SK-N-SH (cell line): ENCODE data around the gene SLC24A3. TPM values are rescaled to one million over a fixed set of nuclear protein-coding genes. Genes with fewer than 3 reads are reported as not detected.

Source experiments
- CTCF ChIA-PET: fragments of 300-600, 350-600 bp; formaldehyde crosslinking; extraction: SDS; loops from one replicate; lab custom pipeline; 2021; lab: Yijun Ruan, JAX
- POLR2A ChIA-PET: fragments of 350-600 bp; sonication (Branson Sonifier 250); formaldehyde crosslinking; extraction: SDS; loops from one replicate; lab custom pipeline; 2020; ENCODE audit warnings: antibody characterized with exemption, inconsistent platforms; lab: Yijun Ruan, JAX
- DNase-seq: peaks from one replicate; pipeline ENCODE4 v3.0.0; 2012
- H2AFZ ChIP-seq: fragments of 200-600 bp; sonication (generic); 2 replicates; pipeline ENCODE4 v1.8.1; 2016; ENCODE audit warnings: antibody characterized with exemption, mild to moderate bottlenecking, low read depth
- H3F3A ChIP-seq: fragments of 200-600 bp; sonication (generic); replicated peaks from 2 replicates; pipeline ENCODE3; 2016; ENCODE audit warnings: antibody characterized with exemption, mild to moderate bottlenecking; ENCODE audit not compliant: insufficient read depth
- H3K27ac ChIP-seq, 2 experiments: fragments of 200-500 bp in 1 of 2; fragments of 200-600 bp in 1 of 2; sonication (Bioruptor generic) in 1 of 2; sonication (generic), shearing (Covaris generic) in 1 of 2; 2 replicates each; pipeline versions ENCODE4 v1.5.1 to v1.6.1; 2014 to 2016; ENCODE audit warnings: low read depth in 2 of 2, inconsistent platforms in 1 of 2, low read length in 1 of 2, mild to moderate bottlenecking in 1 of 2, mixed read lengths in 1 of 2
- H3K27me3 ChIP-seq: fragments of 200-600 bp; sonication (generic), shearing (Covaris generic); 2 replicates; pipeline ENCODE4 v1.6.1; 2016; ENCODE audit warnings: mixed run types; ENCODE audit not compliant: insufficient read depth
- H3K36me3 ChIP-seq, 2 experiments: fragments of 200-500 bp in 1 of 2; fragments of 200-600 bp in 1 of 2; sonication (Bioruptor generic) in 1 of 2; sonication (generic) in 1 of 2; replicated peaks in 1 of 2; 2 replicates each; pipeline versions ENCODE3 to v1.5.1; 2014 to 2016; ENCODE audit warnings: low read length in 1 of 2, mild to moderate bottlenecking in 1 of 2; ENCODE audit not compliant: insufficient read depth in 2 of 2, control insufficient read depth in 1 of 2
- H3K4me1 ChIP-seq, 2 experiments: fragments of 200-500 bp in 1 of 2; fragments of 200-600 bp in 1 of 2; sonication (Bioruptor generic) in 1 of 2; sonication (generic), shearing (Covaris generic) in 1 of 2; 2 replicates each; pipeline versions ENCODE4 v1.5.1 to v1.6.1; 2014 to 2016; ENCODE audit warnings: low read depth in 1 of 2, low read length in 1 of 2, mixed run types in 1 of 2; ENCODE audit not compliant: insufficient read depth in 2 of 2, control insufficient read depth in 1 of 2
- H3K4me2 ChIP-seq: fragments of 200-600 bp; sonication (generic), shearing (Covaris generic); 2 replicates; pipeline ENCODE4 v1.6.1; 2017; ENCODE audit warnings: mixed run types
- H3K4me3 ChIP-seq, 2 experiments: fragments of 200-500 bp in 1 of 2; fragments of 200-600 bp in 1 of 2; sonication (Bioruptor generic) in 1 of 2; sonication (generic), shearing (Covaris generic) in 1 of 2; 2 replicates each; pipeline versions ENCODE4 v1.5.1 to v1.8.1; 2014 to 2016; ENCODE audit warnings: low read depth in 2 of 2, inconsistent platforms in 1 of 2, low read length in 1 of 2, mild to moderate bottlenecking in 1 of 2, mixed read lengths in 1 of 2, moderate library complexity in 1 of 2
- H3K79me2 ChIP-seq: fragments of 200-600 bp; sonication (generic); 2 replicates; pipeline ENCODE4 v1.8.1; 2017; ENCODE audit warnings: mild to moderate bottlenecking; ENCODE audit not compliant: insufficient read depth
- H3K9ac ChIP-seq: fragments of 200-600 bp; sonication (generic); 2 replicates; pipeline ENCODE4 v1.6.1; 2017; ENCODE audit warnings: mixed run types
- H3K9me2 ChIP-seq: fragments of 200-600 bp; sonication (generic); 2 replicates; pipeline ENCODE4 v1.6.1; 2017; ENCODE audit warnings: mixed run types
- H3K9me3 ChIP-seq: fragments of 200-600 bp; sonication (generic); 2 replicates; pipeline ENCODE4 v1.6.1; 2017; ENCODE audit warnings: mixed run types, mild to moderate bottlenecking, moderate library complexity
- H4K20me1 ChIP-seq: fragments of 200-600 bp; sonication (generic); 2 replicates; pipeline ENCODE4 v1.6.1; 2017; ENCODE audit warnings: mild to moderate bottlenecking, mixed run types; ENCODE audit not compliant: insufficient read depth
- CTCF ChIP-seq: fragments of 200-600 bp; sonication (generic); IDR thresholded peaks from 2 replicates; pipeline ENCODE4 v1.6.1; 2017; ENCODE audit warnings: antibody characterized with exemption, mild to moderate bottlenecking, moderate library complexity
- ELF1 ChIP-seq: IDR thresholded peaks from 2 replicates; pipeline ENCODE4 v1.4.0; 2012
- FOSL2 ChIP-seq: IDR thresholded peaks from 2 replicates; pipeline ENCODE4 v1.4.0; 2012; ENCODE audit warnings: low read depth, mild to moderate bottlenecking, moderate library complexity, borderline replicate concordance
- FOXJ3 ChIP-seq: sonication (generic); formaldehyde crosslinking; IDR thresholded peaks from 2 replicates; pipeline ENCODE4 v1.5.1; 2020; ENCODE audit warnings: mild to moderate bottlenecking, missing genetic modification reagents
- GABPA ChIP-seq: IDR thresholded peaks from 2 replicates; pipeline ENCODE4 v1.4.0; 2012; ENCODE audit warnings: low read depth, mild to moderate bottlenecking
- MEF2A ChIP-seq: IDR thresholded peaks from 2 replicates; pipeline ENCODE4 v1.4.0; 2012; ENCODE audit warnings: low read depth, borderline replicate concordance
- MXI1 ChIP-seq: IDR thresholded peaks from 2 replicates; pipeline ENCODE4 v1.6.1; 2012; ENCODE audit warnings: mild to moderate bottlenecking, low read depth, low read length, improper control_type of control experiment
- PBX3 ChIP-seq: IDR thresholded peaks from 2 replicates; pipeline ENCODE4; 2012
- POLR2AphosphoS5 ChIP-seq: IDR thresholded peaks from 2 replicates; pipeline ENCODE4 v1.6.1; 2012; ENCODE audit warnings: low read depth, low read length
- RXRA ChIP-seq: IDR thresholded peaks from 2 replicates; pipeline ENCODE4 v1.4.0; 2012; ENCODE audit warnings: low read depth, mild to moderate bottlenecking, borderline replicate concordance
- SIN3A ChIP-seq: IDR thresholded peaks from 2 replicates; pipeline ENCODE4 v1.6.1; 2012; ENCODE audit warnings: low read depth, mild to moderate bottlenecking, low read length, moderate library complexity, borderline replicate concordance
- SMC3 ChIP-seq: IDR thresholded peaks from 2 replicates; pipeline ENCODE4 v1.6.1; 2012; ENCODE audit warnings: low read depth, low read length, improper control_type of control experiment
- TCF12 ChIP-seq: IDR thresholded peaks from 2 replicates; pipeline ENCODE4 v1.4.0; 2012
- TEAD4 ChIP-seq: IDR thresholded peaks from 2 replicates; pipeline ENCODE4 v1.4.0; 2012; ENCODE audit warnings: mild to moderate bottlenecking, borderline replicate concordance; ENCODE audit not compliant: insufficient read depth
- USF1 ChIP-seq: IDR thresholded peaks from 2 replicates; pipeline ENCODE4 v1.4.0; 2012; ENCODE audit warnings: low read depth, borderline replicate concordance
- YY1 ChIP-seq: IDR thresholded peaks from 2 replicates; pipeline ENCODE4 v1.4.0; 2012; ENCODE audit warnings: low read depth, mild to moderate bottlenecking
- WGBS: methylation state at CpG from one replicate; pipeline ENCODE4 v1.1.6; 2017; ENCODE audit warnings: low lambda C conversion rate; 5-methylcytosine and 5-hydroxymethylcytosine counted together
- polyA plus RNA-seq, 3 experiments: library from polyadenylated mRNA; depleted of rRNA; stranded (reverse); fragments of >200 nt; gene quantifications; 2 replicates each; pipeline ENCODE4 v1.2.3, GENCODE V29; 2012
- TF ChIP-seq, protein P1 (sequence below): IDR thresholded peaks from 2 replicates; pipeline ENCODE4 v1.4.0; 2012; ENCODE audit warnings: low read depth
- TF ChIP-seq, protein P2 (sequence below): IDR thresholded peaks from 2 replicates; pipeline ENCODE4 v1.4.0; 2012; ENCODE audit warnings: low read depth, borderline replicate concordance
- TF ChIP-seq, protein P3 (sequence below): IDR thresholded peaks from 2 replicates; pipeline ENCODE4 v1.6.1; 2012; ENCODE audit warnings: mild to moderate bottlenecking, low read depth, low read length, moderate library complexity

SLC24A3 gene
- polyA plus RNA-seq, 1 of the 3 experiments (the other 2 are of a cell fraction) = not detected

DNA sequence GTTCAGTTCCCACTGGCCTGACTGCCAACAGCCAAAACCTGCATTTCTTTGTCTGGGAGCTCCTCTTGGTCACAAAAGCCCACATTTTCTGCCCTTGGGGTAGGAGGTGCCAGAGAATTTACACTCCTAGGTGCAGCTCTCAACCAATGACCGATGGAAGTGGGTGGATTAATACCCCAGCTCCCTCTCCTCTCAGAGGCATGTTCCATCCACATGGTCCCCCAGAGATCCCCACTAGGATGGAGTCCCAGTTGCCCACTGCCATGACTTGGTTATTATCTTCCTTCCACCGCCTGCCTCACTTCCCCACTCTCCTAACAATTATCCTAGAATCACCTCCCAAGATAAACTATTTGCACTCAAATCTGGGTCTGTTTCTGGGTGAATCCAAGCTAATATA, 434.5 kb downstream of the SLC24A3 start:
- no peak for DNase-seq
- Histone ChIP-seq H4K20me1 (no peaks in the 10 kb centered on the region), H3K9me3 (peaks cover 3% of the 10 kb centered on the region; the same call in 1 of the 2 replicates), H3K36me3 (no peaks in the 10 kb centered on the region), H2AFZ (no peak overlapping the region), H3K9ac (no peak overlapping the region), H3K27me3 (peaks cover 23% of the 10 kb centered on the region; the same call in 1 of the 2 replicates), H3K9me2 (no peaks in the 10 kb centered on the region), H3F3A (no peaks in the 10 kb centered on the region), H3K27ac (no peak overlapping the region), H3K4me1 (peaks cover 0 to 2% of the 10 kb centered on the region in 2 experiments; a peak in 1 of 4 replicates), H3K4me2 (no peak overlapping the region), H3K79me2 (no peaks in the 10 kb centered on the region), H3K4me3 (no peak overlapping the region)
- 0% methylated on average over 2 of the region's 2 CpGs for WGBS
- CTCF ChIA-PET = interaction anchor here (0.6 to 2.4 kb wide), 5 partner anchors 13 to 1576 kb away, joined by 3 to 7 read pairs (median 4); no protein-coding TSS in a partner anchor
- TF ChIP-seq SMC3 = no peak
- TF ChIP-seq USF1 = no peak
- no peak for TF ChIP-seq FOXJ3 (CRISPR knock-in tag)
- TF ChIP-seq, protein P1, sequence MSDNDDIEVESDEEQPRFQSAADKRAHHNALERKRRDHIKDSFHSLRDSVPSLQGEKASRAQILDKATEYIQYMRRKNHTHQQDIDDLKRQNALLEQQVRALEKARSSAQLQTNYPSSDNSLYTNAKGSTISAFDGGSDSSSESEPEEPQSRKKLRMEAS = no peak
- no peak for TF ChIP-seq TCF12
- no peak for TF ChIP-seq MEF2A
- TF ChIP-seq PBX3 = no peak
- TF ChIP-seq, protein P2, sequence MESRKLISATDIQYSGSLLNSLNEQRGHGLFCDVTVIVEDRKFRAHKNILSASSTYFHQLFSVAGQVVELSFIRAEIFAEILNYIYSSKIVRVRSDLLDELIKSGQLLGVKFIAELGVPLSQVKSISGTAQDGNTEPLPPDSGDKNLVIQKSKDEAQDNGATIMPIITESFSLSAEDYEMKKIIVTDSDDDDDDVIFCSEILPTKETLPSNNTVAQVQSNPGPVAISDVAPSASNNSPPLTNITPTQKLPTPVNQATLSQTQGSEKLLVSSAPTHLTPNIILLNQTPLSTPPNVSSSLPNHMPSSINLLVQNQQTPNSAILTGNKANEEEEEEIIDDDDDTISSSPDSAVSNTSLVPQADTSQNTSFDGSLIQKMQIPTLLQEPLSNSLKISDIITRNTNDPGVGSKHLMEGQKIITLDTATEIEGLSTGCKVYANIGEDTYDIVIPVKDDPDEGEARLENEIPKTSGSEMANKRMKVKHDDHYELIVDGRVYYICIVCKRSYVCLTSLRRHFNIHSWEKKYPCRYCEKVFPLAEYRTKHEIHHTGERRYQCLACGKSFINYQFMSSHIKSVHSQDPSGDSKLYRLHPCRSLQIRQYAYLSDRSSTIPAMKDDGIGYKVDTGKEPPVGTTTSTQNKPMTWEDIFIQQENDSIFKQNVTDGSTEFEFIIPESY = no peak
- no peak for TF ChIP-seq YY1
- TF ChIP-seq SIN3A = no peak
- no peak for TF ChIP-seq FOSL2
- POLR2A ChIA-PET = no interaction called here

- 3% methylated on average over 2 of the region's 2 CpGs for WGBS
- H3K4me2 ChIP-seq = no peak overlapping the region
- TF ChIP-seq, protein P3, sequence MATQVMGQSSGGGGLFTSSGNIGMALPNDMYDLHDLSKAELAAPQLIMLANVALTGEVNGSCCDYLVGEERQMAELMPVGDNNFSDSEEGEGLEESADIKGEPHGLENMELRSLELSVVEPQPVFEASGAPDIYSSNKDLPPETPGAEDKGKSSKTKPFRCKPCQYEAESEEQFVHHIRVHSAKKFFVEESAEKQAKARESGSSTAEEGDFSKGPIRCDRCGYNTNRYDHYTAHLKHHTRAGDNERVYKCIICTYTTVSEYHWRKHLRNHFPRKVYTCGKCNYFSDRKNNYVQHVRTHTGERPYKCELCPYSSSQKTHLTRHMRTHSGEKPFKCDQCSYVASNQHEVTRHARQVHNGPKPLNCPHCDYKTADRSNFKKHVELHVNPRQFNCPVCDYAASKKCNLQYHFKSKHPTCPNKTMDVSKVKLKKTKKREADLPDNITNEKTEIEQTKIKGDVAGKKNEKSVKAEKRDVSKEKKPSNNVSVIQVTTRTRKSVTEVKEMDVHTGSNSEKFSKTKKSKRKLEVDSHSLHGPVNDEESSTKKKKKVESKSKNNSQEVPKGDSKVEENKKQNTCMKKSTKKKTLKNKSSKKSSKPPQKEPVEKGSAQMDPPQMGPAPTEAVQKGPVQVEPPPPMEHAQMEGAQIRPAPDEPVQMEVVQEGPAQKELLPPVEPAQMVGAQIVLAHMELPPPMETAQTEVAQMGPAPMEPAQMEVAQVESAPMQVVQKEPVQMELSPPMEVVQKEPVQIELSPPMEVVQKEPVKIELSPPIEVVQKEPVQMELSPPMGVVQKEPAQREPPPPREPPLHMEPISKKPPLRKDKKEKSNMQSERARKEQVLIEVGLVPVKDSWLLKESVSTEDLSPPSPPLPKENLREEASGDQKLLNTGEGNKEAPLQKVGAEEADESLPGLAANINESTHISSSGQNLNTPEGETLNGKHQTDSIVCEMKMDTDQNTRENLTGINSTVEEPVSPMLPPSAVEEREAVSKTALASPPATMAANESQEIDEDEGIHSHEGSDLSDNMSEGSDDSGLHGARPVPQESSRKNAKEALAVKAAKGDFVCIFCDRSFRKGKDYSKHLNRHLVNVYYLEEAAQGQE = no peak
- TF ChIP-seq TEAD4 (no peak), GABPA (no peak), YY1 (no peak), ELF1 (no peak), CTCF (no peak), RXRA (no peak), SIN3A (no peak), POLR2AphosphoS5 (no peak), MEF2A (no peak), MXI1 (no peak)
Measured at GRCh38 chr20:19648024-19648423, 435.6 kb downstream of the SLC24A3 start.

More at GRCh38 chr20:19648024-19648423, 435.6 kb downstream of the SLC24A3 start:
- DNase-seq = no peak
- H3F3A ChIP-seq = no peaks in the 10 kb centered on the region
- ChIA-PET CTCF (interaction anchor here (0.6 to 1.4 kb wide), 4 partner anchors 12 to 19 kb away, joined by 3 to 4 read pairs (median 4); no protein-coding TSS in a partner anchor), POLR2A (no interaction called here)
- H4K20me1 ChIP-seq = no peaks in the 10 kb centered on the region
- no peak overlapping the region for H3K4me3 ChIP-seq
- no peaks in the 10 kb centered on the region for H3K79me2 ChIP-seq
- H3K27me3 ChIP-seq = peaks cover 24% of the 10 kb centered on the region; the same call in 1 of the 2 replicates
- H3K36me3 ChIP-seq = no peaks in the 10 kb centered on the region
- no peak overlapping the region for H2AFZ ChIP-seq
- no peak overlapping the region for H3K27ac ChIP-seq
- peaks cover 0 to 9% of the 10 kb centered on the region in 2 experiments; a peak in 1 of 4 replicates for H3K4me1 ChIP-seq
- no peak overlapping the region for H3K9ac ChIP-seq
- H3K9me2 ChIP-seq = no peaks in the 10 kb centered on the region
- H3K9me3 ChIP-seq = peaks cover 3% of the 10 kb centered on the region; the same call in 1 of the 2 replicates
